Neural progenitor cell (in vitro differentiated cells): ENCODE measurements around the gene FAIM.

ENCODE experiments used
- CTCF ChIP-seq: fragments of 200-600 bp; sonication (generic); IDR thresholded peaks from 2 replicates; pipeline ENCODE4 v1.5.1; 2017; ENCODE audit warnings: antibody characterized with exemption, mild to moderate bottlenecking
- EZH2 ChIP-seq: fragments of 200-600 bp; sonication (generic); IDR thresholded peaks from 2 replicates; pipeline ENCODE4 v1.6.1; 2017; ENCODE audit warnings: antibody characterized with exemption, mild to moderate bottlenecking, moderate library complexity
- EZH2phosphoT487 ChIP-seq: fragments of 200-600 bp; sonication (generic); IDR thresholded peaks from 2 replicates; pipeline ENCODE4 v1.6.1; 2017; ENCODE audit warnings: antibody characterized with exemption

GRCh38 chr3:138624518-138624917 is 15.9 kb downstream of the FAIM start:
- no peak for TF ChIP-seq EZH2
- TF ChIP-seq CTCF: no peak
- TF ChIP-seq EZH2phosphoT487: no peak
